H1 (cell line): ENCODE measurements around the gene GPER1. TPM values are rescaled to one million over a fixed set of nuclear protein-coding genes. Genes with fewer than 3 reads are reported as not detected.

Experiments used
- CBX8 ChIP-seq: fragments of 300-800, 300-1000 bp; sonication (generic); IDR thresholded peaks from 2 replicates; pipeline ENCODE4 v1.7.1; 2016; ENCODE audit warnings: low read depth, low read length, borderline replicate concordance
- KDM4A ChIP-seq: IDR thresholded peaks from one replicate; pipeline ENCODE4 v1.7.1; 2012; ENCODE audit warnings: low read depth, mild to moderate bottlenecking, moderate library complexity, low read length, inconsistent platforms; ENCODE audit not compliant: severe bottlenecking
- MAFK ChIP-seq: IDR thresholded peaks from 2 replicates; pipeline ENCODE4 v1.6.1; 2012; ENCODE audit warnings: low read depth, mild to moderate bottlenecking, improper control_type of control experiment, low read length
- polyA plus RNA-seq, 7 experiments: library from polyadenylated mRNA; depleted of rRNA in 3 of 7; stranded (reverse) in 5 of 7; unstranded in 2 of 7; fragments of >200 nt in 5 of 7; fragments of 200-250 nt in 2 of 7; gene quantifications; 1 replicate in 5 of 7; 2 replicates in 1 of 7; 4 replicates in 1 of 7; pipeline versions ENCODE4 v1.2.1 to v1.2.3, GENCODE V29; 2011 to 2013; ENCODE audit warnings: missing spikeins in 2 of 7, mixed read lengths in 2 of 7
- total RNA-seq: library from RNA; stranded (reverse); fragmentation: NEBNext Ultra II Directional; extraction: Animal tissue kit (Norgen Biotek cat#: 25700); gene quantifications from 2 replicates; pipeline ENCODE4 v1.2.1, GENCODE V29; 2021
- TF ChIP-seq, protein P1 (sequence below): IDR thresholded peaks from 2 replicates; pipeline ENCODE4 v1.6.1; 2012; ENCODE audit warnings: low read length, inconsistent platforms

GPER1 gene
- total and polyA plus RNA-seq, 2 of the 8 experiments (the other 6 are each of a cell fraction or from before 2014, with no cell fraction given), result 0.24 to 0.47 TPM

DNA sequence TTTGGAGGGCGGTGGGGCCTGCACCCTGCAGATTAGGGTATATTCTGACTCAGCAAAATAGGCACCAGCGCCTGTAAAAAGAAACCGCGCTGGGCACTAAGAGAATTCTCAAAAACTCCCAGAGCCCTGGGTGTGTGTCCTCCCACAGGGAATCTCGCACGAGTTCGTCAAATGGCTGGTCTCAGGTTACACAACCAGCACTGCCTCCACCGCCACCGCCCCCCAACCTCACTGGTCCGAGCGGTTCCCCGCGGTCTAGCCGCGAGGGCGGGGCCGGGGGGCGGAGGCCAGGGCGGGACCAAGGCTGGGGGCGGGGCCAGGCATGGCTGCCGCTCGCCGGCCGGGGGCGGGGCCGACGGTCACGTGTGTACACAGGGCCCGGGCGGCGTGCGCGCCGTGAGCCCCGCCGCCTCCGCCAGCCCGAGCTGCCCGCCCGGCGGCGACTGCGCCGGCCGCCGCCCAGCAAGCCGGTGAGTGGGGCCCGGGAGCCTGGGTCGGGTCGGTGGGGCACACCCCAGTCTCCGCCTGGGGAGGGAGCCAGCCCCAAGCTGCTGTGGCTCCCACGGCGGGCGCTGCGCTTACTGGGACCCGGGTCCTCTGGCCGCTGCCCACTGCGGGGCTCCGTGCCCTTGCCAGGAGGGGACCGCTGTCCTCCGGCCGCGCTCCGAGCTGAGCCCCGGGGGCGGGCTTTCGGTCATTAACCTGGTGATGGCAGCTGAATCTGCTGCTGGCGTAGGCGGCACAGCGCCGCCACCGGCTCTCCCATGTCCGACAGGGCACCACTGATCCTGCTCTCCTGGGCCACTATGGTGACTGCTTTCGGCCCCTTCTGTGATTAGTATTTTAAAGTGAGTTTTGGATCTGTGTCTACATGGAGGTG, 43.5 kb upstream of the GPER1 start, which contains the start of gene GPR146 (continued):
- TF ChIP-seq KDM4A (peak; percentile 48), MAFK (peak; percentile 89), CBX8 (no peak)
- TF ChIP-seq, protein P1, sequence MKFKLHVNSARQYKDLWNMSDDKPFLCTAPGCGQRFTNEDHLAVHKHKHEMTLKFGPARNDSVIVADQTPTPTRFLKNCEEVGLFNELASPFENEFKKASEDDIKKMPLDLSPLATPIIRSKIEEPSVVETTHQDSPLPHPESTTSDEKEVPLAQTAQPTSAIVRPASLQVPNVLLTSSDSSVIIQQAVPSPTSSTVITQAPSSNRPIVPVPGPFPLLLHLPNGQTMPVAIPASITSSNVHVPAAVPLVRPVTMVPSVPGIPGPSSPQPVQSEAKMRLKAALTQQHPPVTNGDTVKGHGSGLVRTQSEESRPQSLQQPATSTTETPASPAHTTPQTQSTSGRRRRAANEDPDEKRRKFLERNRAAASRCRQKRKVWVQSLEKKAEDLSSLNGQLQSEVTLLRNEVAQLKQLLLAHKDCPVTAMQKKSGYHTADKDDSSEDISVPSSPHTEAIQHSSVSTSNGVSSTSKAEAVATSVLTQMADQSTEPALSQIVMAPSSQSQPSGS, result no peak
